GM21526 (cell line): Measurements from ENCODE around the gene KLF14.
"Not testable (repeated sequence)": the region's sequence is repeated elsewhere in the genome, so short reads cannot be mapped to it uniquely, and the experiment has no call there.

Experiments used
- ATAC-seq: cut with Tn5 transposase; IDR thresholded peaks from one replicate; pipeline ENCODE4 v1.9.1; 2021; ENCODE audit warnings: moderate library complexity; ENCODE audit not compliant: unreplicated experiment, low FRiP score

The KLF14 gene

DNA sequence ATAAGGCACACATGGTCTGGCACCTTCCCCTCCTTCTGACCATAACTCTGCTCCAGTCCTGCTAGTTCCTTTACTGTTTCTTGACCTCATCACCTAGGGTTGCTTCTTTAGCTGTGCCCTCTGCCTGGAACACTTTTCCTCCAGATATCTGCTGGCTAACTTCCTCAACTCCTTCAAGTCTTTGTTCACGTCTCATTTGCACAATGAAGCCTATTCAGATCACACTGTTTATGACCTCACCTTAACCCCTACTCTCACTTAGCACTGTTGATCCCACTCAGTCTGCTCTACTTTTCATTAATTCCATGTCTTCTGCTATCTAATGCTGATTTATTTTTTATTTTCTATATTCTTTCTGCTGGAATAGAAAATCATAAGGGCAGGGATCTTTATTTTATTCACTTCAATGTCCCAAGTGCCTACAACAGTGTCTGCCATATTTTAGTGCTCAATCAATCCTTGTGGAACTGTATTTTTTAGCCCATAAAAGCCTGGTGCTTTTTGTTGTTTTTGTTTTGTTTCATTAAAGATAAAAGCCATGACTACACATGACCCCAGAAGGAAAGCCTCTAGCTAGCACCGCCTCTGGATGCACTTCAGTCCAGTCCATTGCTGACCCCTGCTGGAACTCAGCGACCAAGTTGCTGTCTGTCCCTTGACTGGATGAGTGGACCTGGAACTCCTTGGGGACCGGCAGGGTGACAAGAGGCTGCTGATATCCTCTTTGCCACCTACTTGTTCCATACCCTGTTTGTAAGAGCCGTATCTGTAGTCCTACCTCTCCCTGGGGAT is 12.3 kb downstream of the KLF14 start:
- ATAC-seq: no peak

GRCh38 chr7:130719541-130719940 is 14.5 kb downstream of the KLF14 start:
- ATAC-seq: no peak

DNA sequence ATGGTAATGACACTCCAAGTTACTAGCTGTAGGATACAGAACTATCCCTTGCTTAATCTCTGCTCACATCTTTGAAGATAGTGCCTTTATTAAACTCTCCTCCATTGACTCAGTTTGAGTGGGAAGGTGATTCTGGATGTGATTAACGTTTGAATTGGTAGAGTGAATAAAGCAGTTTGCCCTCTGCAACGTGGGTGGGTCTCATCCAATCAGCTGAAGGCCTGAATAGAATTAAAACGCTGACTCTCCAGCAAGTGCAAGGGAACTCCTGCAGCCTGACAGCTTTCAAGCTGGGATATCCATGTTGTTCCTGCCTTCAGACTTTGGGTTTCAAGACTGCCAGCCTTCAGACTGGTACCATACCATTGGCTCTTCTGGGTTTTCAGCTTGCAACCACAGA is 21.6 kb downstream of the KLF14 start:
- ATAC-seq: no peak

GRCh38 chr7:130708766-130709165 is 25.2 kb downstream of the KLF14 start:
- ATAC-seq: no peak

- no peak for ATAC-seq
Measured at GRCh38 chr7:130708001-130708400, 26.0 kb downstream of the KLF14 start.

- no peak for ATAC-seq
Measured at GRCh38 chr7:130703851-130704250, 30.2 kb downstream of the KLF14 start.

- ATAC-seq: no peak
Measured at GRCh38 chr7:130701650-130702049, 32.4 kb downstream of the KLF14 start.

- ATAC-seq: no peak
Measured at GRCh38 chr7:130700760-130701159, 33.2 kb downstream of the KLF14 start.

GRCh38 chr7:130699686-130700085 is 34.3 kb downstream of the KLF14 start:
- ATAC-seq: no peak

DNA sequence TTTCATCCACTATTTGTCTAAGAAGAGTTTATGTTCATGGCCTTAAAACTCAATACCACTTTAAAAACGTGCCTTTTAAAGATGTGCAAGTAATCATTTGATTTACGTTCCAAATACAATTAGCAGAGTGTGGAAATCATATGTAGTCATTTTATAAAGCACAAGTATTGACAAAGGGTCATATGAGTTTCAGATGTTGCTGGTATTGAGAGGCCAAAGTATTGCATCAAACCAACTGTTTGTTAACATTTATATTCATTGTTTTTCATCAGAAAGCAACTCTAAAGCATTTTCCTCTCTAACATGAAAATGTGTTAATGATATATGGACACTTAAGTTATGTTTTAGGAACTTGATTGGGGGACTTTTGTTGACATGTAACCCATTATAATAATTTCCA is 36.2 kb downstream of the KLF14 start:
- ATAC-seq: no peak

GRCh38 chr7:130695840-130696239 is 38.2 kb downstream of the KLF14 start:
- no peak for ATAC-seq

GRCh38 chr7:130692396-130692795 is 41.6 kb downstream of the KLF14 start:
- ATAC-seq: not testable (repeated sequence)

GRCh38 chr7:130689683-130690082 is 44.3 kb downstream of the KLF14 start:
- ATAC-seq: no peak

- ATAC-seq: no peak
Measured at GRCh38 chr7:130683026-130683425, 51.0 kb downstream of the KLF14 start.
